Mucosa of stomach (tissue), 1 donor: ENCODE results near the gene SLITRK3.

Experiments
- H3K27me3 ChIP-seq: one replicate; pipeline ENCODE4 v1.7.0; 2013; ENCODE audit warnings: mild to moderate bottlenecking, low read length; ENCODE audit not compliant: control insufficient read depth, insufficient read depth
- H3K36me3 ChIP-seq: one replicate; pipeline ENCODE4 v1.7.0; 2013; ENCODE audit warnings: low read length; ENCODE audit not compliant: control insufficient read depth, insufficient read depth
- H3K4me1 ChIP-seq: one replicate; pipeline ENCODE4 v1.7.0; 2013; ENCODE audit warnings: mild to moderate bottlenecking, low read length; ENCODE audit not compliant: control insufficient read depth, insufficient read depth
- H3K4me3 ChIP-seq: one replicate; pipeline ENCODE4 v1.7.0; 2013; ENCODE audit warnings: low read length
- H3K9ac ChIP-seq: one replicate; pipeline ENCODE4 v1.7.0; 2013; ENCODE audit warnings: mild to moderate bottlenecking, low read length, moderate library complexity
- H3K9me3 ChIP-seq: one replicate; pipeline ENCODE4 v1.7.0; 2013; ENCODE audit warnings: mild to moderate bottlenecking, low read length, moderate library complexity; ENCODE audit not compliant: control insufficient read depth
- donor health status: Pancreatic carcinoma.

Gene SLITRK3

DNA sequence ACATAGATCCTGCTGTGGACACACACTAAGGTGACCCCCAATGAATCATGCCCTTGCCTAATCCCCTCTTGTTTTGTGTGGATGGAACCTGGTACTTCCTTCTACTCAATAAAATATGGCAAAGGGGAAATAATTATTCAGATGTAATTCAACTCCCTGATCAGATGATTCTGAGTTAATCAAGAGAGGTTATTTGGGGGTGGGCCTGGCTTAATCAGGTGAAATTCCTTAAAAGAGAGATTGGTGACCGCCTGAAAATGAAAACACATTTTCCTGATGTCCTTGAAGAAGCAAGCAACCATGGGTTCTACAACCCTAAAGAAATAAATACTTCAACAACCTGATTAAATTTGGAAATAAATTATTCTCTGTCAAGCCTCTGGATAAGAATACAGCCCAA is 8.3 kb upstream of the SLITRK3 start:
- H3K27me3 ChIP-seq: no peaks in the 10 kb centered on the region
- H3K4me1 ChIP-seq: no peaks in the 10 kb centered on the region

DNA sequence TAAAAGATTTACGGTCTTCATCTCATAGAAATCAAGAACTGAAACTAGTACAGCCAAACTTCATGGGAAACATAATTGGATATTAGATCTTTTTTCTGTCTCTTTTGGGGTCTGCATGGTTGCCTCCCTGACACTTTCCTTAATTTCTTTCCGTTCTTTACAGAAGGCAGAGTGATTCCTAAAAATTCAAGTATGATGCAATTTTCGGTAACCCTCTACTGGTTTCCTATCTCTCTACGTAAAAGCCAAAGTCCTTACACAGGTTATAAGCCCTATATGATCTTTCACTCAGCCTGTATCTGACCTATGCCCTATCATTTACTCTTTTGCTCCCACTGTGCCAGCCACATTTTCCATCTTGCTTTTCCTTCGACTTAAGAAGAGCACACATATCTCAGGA is 6.8 kb upstream of the SLITRK3 start:
- Histone ChIP-seq H3K4me3 (no peak overlapping the region), H3K36me3 (no peaks in the 10 kb centered on the region), H3K27me3 (peaks cover 7% of the 10 kb centered on the region), H3K9ac (no peak overlapping the region), H3K4me1 (no peaks in the 10 kb centered on the region), H3K9me3 (no peaks in the 10 kb centered on the region)

More for the DNA sequence above, 8.3 kb upstream of the SLITRK3 start:
- Histone ChIP-seq H3K4me3 (no peak overlapping the region), H3K9me3 (no peaks in the 10 kb centered on the region), H3K9ac (no peak overlapping the region), H3K36me3 (no peaks in the 10 kb centered on the region)

DNA sequence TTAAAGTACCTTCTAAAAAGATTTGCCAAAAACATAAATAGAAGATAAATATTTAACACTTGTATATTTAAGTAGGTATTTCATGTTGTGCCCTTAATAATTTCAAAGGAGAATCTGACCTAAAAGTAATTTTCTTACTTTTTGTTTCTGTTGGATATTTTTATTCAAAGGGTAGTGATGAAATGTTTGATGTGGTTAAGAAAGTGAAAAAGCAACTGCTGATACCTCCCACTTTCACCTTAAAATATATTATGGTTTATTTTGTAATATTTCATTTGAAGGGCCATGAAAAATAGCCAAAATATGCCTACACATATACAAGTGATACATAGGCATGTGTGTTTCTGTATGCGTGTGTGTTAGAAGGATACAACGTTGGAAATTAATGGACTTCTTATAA is 5.8 kb upstream of the SLITRK3 start:
- Histone ChIP-seq H3K4me1 (peaks cover 2% of the 10 kb centered on the region), H3K4me3 (no peak overlapping the region), H3K27me3 (peaks cover 17% of the 10 kb centered on the region), H3K9me3 (no peaks in the 10 kb centered on the region), H3K9ac (no peak overlapping the region), H3K36me3 (no peaks in the 10 kb centered on the region)

DNA sequence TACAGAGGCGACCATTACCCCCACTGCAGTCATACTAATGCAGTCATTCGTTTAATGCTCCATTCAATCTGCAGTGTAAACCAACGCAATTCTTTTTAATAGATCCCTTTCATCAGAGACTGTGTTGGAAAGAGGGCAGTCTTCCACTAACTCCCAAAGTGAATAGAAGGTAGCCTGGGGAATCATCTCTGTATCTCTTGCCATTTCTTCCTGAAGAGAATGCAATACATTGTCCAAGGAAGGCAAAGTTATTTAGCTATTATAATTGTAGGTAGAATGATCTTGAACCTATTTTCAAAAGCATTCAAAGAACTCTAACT is 1.3 kb upstream of the SLITRK3 start:
- H3K4me1 ChIP-seq: peaks cover 14% of the 10 kb centered on the region
- no peak overlapping the region for H3K9ac ChIP-seq
- peaks cover 62% of the 10 kb centered on the region for H3K27me3 ChIP-seq
- H3K36me3 ChIP-seq: no peaks in the 10 kb centered on the region
- no peak overlapping the region for H3K4me3 ChIP-seq
- H3K9me3 ChIP-seq: no peaks in the 10 kb centered on the region

DNA sequence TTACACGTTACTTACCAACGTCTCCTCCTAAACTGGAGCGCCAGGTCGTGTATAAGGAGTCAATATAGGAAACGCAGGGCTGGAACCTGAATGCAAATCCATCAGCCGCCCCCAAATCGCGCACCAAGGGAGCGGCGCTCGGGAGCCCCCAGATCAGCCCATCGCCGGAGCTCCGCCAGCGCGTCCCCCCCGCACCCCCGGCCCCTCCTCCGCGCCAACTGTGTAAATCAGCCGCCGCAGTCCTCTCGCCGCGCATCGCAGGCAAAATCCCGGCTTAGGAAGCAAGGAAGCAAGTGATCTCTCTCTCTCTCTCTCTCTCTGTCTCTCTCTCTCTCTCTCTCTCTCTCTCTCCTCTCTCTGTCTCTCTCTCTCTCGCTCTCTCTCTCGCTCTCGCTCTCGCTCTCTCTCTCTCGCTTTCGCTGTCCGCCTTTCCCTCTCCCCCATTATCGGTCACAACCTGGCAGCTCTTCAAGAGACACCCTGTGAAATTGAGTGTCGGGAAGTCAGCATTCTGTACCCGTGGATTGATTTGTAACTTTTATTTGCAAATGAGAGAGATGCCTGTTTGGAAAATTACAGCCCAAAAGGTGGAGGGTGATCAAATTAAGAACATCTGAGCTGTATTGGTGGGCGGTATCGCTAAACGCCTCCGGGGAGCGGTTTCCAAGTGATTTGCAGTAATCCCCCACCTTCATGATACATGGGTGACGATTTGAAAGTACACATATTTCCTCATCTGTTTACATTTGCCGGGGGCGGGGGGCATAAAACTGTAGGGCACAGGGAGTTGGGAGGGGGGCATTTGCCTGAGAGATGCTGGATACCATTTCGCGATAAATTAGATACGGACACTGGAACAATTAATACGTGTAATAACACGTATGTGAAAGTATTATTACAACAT is 645 bp upstream of the SLITRK3 start:
- no peak overlapping the region for H3K9ac ChIP-seq

DNA sequence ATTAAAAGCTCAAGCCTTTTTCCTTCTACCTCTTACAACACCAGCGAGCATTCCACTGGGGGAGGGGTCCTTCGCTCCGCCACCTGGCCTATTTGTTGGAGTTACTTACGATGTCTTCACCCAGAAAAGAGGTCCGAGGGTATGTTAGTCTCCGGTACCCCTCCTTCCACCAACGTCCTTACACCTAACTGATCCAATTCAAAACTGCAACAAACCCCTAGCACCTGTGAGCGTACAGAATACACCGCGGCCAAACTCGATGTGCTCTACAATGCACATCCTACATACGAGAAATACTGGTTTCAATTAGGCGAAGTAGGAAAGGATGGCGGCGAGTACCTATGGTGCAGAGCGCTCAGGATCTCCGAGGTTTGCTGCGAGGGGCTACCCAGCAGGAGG is 944 bp downstream of the SLITRK3 start:
- no peaks in the 10 kb centered on the region for H3K36me3 ChIP-seq
- no peak overlapping the region for H3K9ac ChIP-seq
- no peaks in the 10 kb centered on the region for H3K9me3 ChIP-seq
- H3K27me3 ChIP-seq: peaks cover 67% of the 10 kb centered on the region
- H3K4me3 ChIP-seq: peak overlapping the region; percentile 7
- H3K4me1 ChIP-seq: peaks cover 14% of the 10 kb centered on the region

More for the DNA sequence above, 645 bp upstream of the SLITRK3 start:
- H3K4me1 ChIP-seq: peaks cover 14% of the 10 kb centered on the region
- H3K36me3 ChIP-seq: no peaks in the 10 kb centered on the region
- no peak overlapping the region for H3K4me3 ChIP-seq
- no peaks in the 10 kb centered on the region for H3K9me3 ChIP-seq
- H3K27me3 ChIP-seq: peaks cover 63% of the 10 kb centered on the region

DNA sequence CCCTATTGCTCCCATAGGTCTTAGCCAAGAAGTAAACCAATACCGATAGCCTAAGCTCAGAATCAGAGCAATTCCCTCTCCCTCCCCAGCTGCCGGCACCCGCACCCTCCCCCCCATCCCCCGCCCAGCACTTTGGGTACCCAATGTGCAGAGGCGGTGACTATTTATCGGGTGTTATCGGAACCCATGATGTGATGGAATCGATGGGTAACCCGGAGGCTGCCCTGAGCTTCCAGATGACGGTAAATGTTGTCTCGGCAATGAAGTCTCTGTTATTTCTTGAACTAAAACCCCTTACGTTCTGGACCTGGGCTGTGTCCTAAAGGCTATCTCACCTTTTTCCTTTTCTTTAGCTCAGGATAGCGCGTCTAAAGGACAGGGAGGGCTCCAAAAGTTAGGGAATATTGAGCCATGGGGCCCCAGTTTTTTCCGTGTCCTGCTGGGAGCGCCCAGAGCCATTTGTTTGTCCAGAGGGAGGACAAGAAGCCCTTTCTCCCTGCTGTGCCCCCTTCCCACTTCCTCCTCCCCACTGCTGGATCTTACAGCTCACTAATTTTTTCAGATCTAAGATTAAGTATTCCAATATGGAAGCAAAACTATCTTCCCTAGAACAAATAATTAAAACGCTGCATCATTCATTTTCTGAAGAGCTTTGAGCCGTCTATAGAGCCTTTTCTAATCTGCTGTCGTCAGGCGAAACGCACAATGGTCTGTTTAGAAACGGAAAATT is 1.5 kb downstream of the SLITRK3 start:
- Histone ChIP-seq H3K27me3 (peaks cover 67% of the 10 kb centered on the region), H3K9ac (no peak overlapping the region), H3K36me3 (no peaks in the 10 kb centered on the region), H3K4me1 (peaks cover 14% of the 10 kb centered on the region), H3K9me3 (no peaks in the 10 kb centered on the region), H3K4me3 (no peak overlapping the region)

DNA sequence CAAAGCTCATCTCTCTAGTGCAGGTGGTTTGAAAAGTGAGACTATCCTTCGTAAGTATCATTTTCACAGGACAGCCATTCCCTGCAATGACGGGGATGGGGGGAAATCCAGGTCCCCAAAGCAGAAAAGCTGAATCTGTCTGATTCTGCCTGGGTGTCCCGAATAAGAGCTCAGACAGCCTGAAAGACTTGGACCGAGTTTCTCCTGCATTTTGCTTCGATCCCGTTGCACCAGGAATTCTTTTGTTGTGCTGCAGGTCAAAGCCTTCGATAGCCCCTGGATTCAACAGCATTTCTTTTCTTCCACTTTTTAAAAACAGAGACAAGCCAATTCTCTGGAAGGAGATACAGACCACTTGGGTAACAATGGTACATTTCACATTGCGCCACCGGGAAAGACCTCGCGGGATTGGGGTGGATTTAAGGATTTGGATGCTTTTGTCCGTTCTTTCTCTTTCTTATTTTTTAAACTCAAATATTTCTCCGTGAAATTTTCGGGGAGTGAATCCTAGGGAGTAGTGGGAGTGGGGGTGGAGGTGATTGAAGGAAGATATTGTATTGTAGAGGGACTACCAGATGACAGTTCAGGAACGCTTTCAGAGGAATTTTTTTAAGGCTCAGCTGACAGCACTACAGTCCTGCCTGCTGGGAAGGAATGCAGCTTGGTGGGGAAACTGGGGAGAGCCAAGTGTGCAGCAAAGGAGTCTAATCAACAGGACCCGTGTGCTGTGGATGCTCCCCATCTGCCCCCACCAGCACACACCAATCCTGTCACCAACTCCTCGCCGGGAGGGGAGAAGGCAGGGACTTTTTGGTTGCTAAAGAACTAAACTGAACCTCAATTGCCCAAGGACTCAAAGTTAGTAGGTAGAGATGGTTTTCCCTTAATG is 2.6 kb downstream of the SLITRK3 start:
- Histone ChIP-seq H3K27me3 (peaks cover 67% of the 10 kb centered on the region), H3K4me3 (no peak overlapping the region)

DNA sequence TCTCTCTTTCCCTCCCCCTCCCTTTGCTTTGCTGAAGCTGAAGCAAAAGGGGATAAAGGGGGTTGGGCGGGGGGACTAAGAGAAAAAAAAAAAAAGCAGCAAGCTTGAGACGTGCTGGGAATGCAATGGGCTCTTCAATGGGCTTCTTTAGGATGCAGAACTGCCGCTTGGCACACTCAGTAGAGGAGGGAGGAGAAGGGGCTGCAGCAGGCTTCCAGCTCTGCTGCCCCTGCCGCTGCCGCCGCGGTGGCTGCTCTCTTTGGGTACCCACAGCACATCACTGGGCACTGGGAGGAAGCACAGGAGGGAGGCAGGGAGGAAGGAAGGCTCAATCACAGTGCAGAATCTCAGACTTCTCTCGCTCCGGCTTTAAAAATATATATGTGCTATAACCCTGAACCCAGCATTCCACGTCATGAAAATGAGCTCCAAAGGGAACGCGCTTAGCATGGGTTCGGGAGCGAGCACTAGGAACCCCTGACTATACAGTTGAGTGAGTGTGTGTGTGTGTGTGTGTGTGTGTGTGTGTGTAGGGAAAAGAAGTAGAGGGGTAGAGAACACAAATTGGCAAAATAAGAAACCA is 3.5 kb downstream of the SLITRK3 start:
- H3K36me3 ChIP-seq: no peaks in the 10 kb centered on the region
- no peak overlapping the region for H3K9ac ChIP-seq
- peaks cover 57% of the 10 kb centered on the region for H3K27me3 ChIP-seq
- H3K4me3 ChIP-seq: no peak overlapping the region
- no peaks in the 10 kb centered on the region for H3K9me3 ChIP-seq
- H3K4me1 ChIP-seq: peaks cover 14% of the 10 kb centered on the region

More for the DNA sequence above, 2.6 kb downstream of the SLITRK3 start:
- no peak overlapping the region for H3K9ac ChIP-seq
- no peaks in the 10 kb centered on the region for H3K9me3 ChIP-seq
- no peaks in the 10 kb centered on the region for H3K36me3 ChIP-seq
- peaks cover 14% of the 10 kb centered on the region for H3K4me1 ChIP-seq

DNA sequence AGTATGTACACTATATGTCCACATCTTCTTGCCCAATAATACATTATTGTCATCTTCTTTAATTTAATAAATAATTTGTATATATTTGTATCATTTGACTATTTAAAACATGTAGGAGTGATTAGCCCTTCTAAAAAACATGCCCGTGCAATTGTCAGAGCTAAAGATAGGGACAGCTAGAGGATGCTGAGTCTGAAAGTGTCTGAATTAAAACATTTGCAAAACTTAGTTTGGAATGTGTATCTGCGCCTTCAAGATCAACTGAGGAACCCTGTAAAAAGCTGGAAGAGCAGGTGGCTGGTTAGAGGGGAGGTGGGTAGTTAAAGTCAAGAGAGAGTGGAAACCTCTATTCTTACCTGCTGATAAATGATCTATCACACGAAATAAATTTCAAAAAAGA is 4.7 kb downstream of the SLITRK3 start:
- no peaks in the 10 kb centered on the region for H3K36me3 ChIP-seq
- no peak overlapping the region for H3K9ac ChIP-seq
- H3K4me1 ChIP-seq: peaks cover 8% of the 10 kb centered on the region
- no peaks in the 10 kb centered on the region for H3K9me3 ChIP-seq
- H3K27me3 ChIP-seq: peaks cover 46% of the 10 kb centered on the region
- no peak overlapping the region for H3K4me3 ChIP-seq

DNA sequence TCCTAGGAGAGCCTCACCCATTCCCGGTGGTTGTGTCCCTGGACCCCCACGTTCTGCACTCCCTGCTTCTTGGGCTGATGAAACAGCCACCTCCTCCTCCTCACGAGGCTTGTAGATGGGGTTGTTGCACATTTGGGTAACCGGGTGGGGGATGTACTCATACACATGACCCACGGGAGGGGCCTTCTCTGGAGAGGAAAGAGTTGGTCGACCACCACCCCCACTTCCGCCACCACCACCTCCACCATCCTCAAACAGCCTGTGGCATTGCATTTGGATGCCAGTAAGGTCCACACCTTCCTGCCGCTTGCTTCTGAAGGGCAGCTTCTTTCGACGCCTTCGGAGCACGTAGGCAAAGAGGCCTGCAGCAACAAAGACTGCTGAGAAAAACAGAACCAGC is 7.7 kb downstream of the SLITRK3 start:
- Histone ChIP-seq H3K36me3 (no peaks in the 10 kb centered on the region), H3K9me3 (no peaks in the 10 kb centered on the region), H3K4me3 (no peak overlapping the region), H3K27me3 (peaks cover 16% of the 10 kb centered on the region), H3K9ac (no peak overlapping the region), H3K4me1 (no peaks in the 10 kb centered on the region)
